ENCODE results near the gene CFAP90. TPM values are rescaled to one million over a fixed set of nuclear protein-coding genes. Genes with fewer than 3 reads are reported as not detected.
A peak's percentile ranks its signal among the peaks of the same experiment; 100 is the strongest.

CFAP90 gene
- total and polyA plus RNA-seq, 2 of the 8 experiments (the other 6 are each of a cell fraction or from before 2014, with no cell fraction given) = 0.39 to 0.92 TPM

DNA sequence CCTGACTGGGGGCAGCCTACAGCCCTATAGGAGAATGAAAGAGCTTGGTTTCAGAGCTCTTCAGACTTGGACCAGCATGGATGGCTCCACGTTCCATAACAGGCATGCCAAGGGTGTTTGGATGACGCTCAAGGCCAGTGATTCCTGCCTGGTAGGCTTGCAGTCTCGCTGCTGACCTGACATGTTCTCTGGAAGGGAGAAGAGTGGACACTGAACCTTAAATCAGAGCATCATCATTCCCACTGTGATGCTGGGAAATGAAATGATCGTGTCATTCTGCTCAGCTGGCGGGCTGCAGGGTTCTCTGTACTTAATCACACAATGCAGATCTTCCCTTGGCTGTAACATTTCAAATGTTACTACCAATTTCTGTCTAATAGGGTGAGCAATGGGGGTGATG lies 57.0 kb downstream of the CFAP90 start:
- H2BK120ac ChIP-seq (replicated peaks; ENCODE audit: low read depth, low read length) = no peak overlapping the region
- H3K36me3 ChIP-seq (ENCODE audit: control insufficient read depth in 2 of 4, insufficient read depth in 4 of 4, low read length in 3 of 4) = peaks cover 0 to 4% (median 0%) of the 10 kb centered on the region in 4 experiments; a peak in 2 of 8 replicates
- H3K9ac ChIP-seq (replicated peaks in 1 of 4; ENCODE audit: extremely low read depth in 1 of 4, low read depth in 3 of 4, low read length in 3 of 4) = no peak overlapping the region
- peaks cover 0 to 7% (median 4%) of the 10 kb centered on the region in 4 experiments; a peak in 5 of 7 replicates for H3K4me1 ChIP-seq (replicated peaks in 1 of 4; ENCODE audit: control insufficient read depth in 3 of 4, insufficient read depth in 4 of 4, low read length in 3 of 4)
- H4K91ac ChIP-seq (replicated peaks; ENCODE audit: insufficient read length, low read length) = no peak overlapping the region
- H3K4ac ChIP-seq (replicated peaks; ENCODE audit: insufficient read length, low read depth, low read length) = no peak overlapping the region
- peak overlapping the region; percentile 3; the same call in 1 of the 2 replicates for H4K8ac ChIP-seq (ENCODE audit: extremely low read depth, insufficient read depth, low read length)
- no peak overlapping the region for H2BK12ac ChIP-seq (ENCODE audit: low read depth, low read length)
- WGBS, 2 experiments (ENCODE audit: extremely low coverage in 1 of 2, insufficient coverage in 1 of 2, insufficient read length in 1 of 2, insufficient replicate concordance in 2 of 2, low coverage in 1 of 2, low lambda C conversion rate in 2 of 2, missing lambda C conversion rate in 1 of 2) = 87% methylated on average over 5 of the region's 5 CpGs; no CpG with 5 or more reads in 1 of the 2 experiments
- H3K27ac ChIP-seq (ENCODE audit: low read depth, low read length) = no peak overlapping the region
- DNase-seq (ENCODE audit: low read depth in 1 of 2, low spot score in 2 of 2) = no peak
- H2AK5ac ChIP-seq (ENCODE audit: low read depth, low read length) = no peak overlapping the region
- ChIA-PET CTCF (ENCODE audit: partially characterized antibody) (interaction anchor here (0.6 to 1.8 kb wide), 2 partner anchors 10 to 15 kb away, joined by 3 to 4 read pairs; no protein-coding TSS in a partner anchor), POLR2A (ENCODE audit: partially characterized antibody) (interaction anchor here (1.3 kb wide), 1 partner anchor 18 kb away, joined by 3 read pairs; no protein-coding TSS in a partner anchor)
- no peak overlapping the region for H3K18ac ChIP-seq (ENCODE audit: extremely low read depth, low read length)
- H3K14ac ChIP-seq (ENCODE audit: insufficient read length) = no peak overlapping the region
- no peaks in the 10 kb centered on the region for H3K27me3 ChIP-seq (replicated peaks in 1 of 4; ENCODE audit: control insufficient read depth in 3 of 4, extremely low read depth in 1 of 4, insufficient read depth in 3 of 4, low read length in 3 of 4)
- no peak overlapping the region for H3K4me2 ChIP-seq (ENCODE audit: insufficient read depth in 1 of 2, low read depth in 2 of 2, low read length in 2 of 2)
- H2AFZ ChIP-seq (ENCODE audit: low read length) = no peak overlapping the region
- no peak overlapping the region for H3K23ac ChIP-seq (ENCODE audit: insufficient read length)
- H3K4me3 ChIP-seq (ENCODE audit: extremely low read depth in 1 of 4, insufficient read depth in 2 of 4, low read depth in 3 of 4, low read length in 4 of 4) = no peak overlapping the region
- H3K23me2 ChIP-seq (ENCODE audit: low read depth, low read length) = no peaks in the 10 kb centered on the region; the same call in 1 of the 2 replicates
- no peak overlapping the region for H2BK20ac ChIP-seq (ENCODE audit: low read length)
- FAIRE-seq = no peak
- H4K20me1 ChIP-seq (replicated peaks in 1 of 2; ENCODE audit: control insufficient read depth in 1 of 2, insufficient read depth in 2 of 2, low read length in 2 of 2) = peaks cover 0 to 4% of the 10 kb centered on the region in 2 experiments
- no peak overlapping the region for H4K5ac ChIP-seq (ENCODE audit: insufficient read length, low read depth, low read length)
- no peaks in the 10 kb centered on the region for H3K79me2 ChIP-seq (ENCODE audit: control insufficient read depth in 1 of 2, insufficient read depth in 2 of 2, low read length in 2 of 2)
- no peak overlapping the region for H2BK5ac ChIP-seq (ENCODE audit: low read depth, low read length)
- no peaks in the 10 kb centered on the region; the same call in 1 of the 2 replicates for H3K79me1 ChIP-seq (ENCODE audit: low read depth, low read length)
- H2BK15ac ChIP-seq (ENCODE audit: low read length) = no peak overlapping the region
- H3K56ac ChIP-seq (replicated peaks; ENCODE audit: insufficient read length, low read depth, low read length) = no peak overlapping the region
- no peaks in the 10 kb centered on the region for H3K9me3 ChIP-seq (ENCODE audit: insufficient read depth in 2 of 2, low read depth in 1 of 2, low read length in 1 of 2)
- TF ChIP-seq CTCF (IDR thresholded peaks at IDR 0.05; ENCODE audit: control extremely low read depth in 1 of 3, insufficient read depth in 1 of 3, low read depth in 1 of 3, low read length in 3 of 3) = no peak
- no peak for TF ChIP-seq PHF8 (conservative IDR thresholded peaks at IDR 0.05; ENCODE audit: low read depth, low read length)
- TF ChIP-seq POU5F1 (IDR thresholded peaks at IDR 0.05; ENCODE audit: low read depth, low read length) = no peak
- no peak for TF ChIP-seq JUND (IDR thresholded peaks at IDR 0.05; ENCODE audit: low read length)
- TF ChIP-seq BRCA1 (IDR thresholded peaks at IDR 0.05; ENCODE audit: low read depth, low read length) = no peak
- no peak for TF ChIP-seq SIX5 (IDR thresholded peaks at IDR 0.05; ENCODE audit: low read depth, low read length)
- TF ChIP-seq, protein P1, sequence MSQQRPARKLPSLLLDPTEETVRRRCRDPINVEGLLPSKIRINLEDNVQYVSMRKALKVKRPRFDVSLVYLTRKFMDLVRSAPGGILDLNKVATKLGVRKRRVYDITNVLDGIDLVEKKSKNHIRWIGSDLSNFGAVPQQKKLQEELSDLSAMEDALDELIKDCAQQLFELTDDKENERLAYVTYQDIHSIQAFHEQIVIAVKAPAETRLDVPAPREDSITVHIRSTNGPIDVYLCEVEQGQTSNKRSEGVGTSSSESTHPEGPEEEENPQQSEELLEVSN (IDR thresholded peaks at IDR 0.05) = no peak
- TF ChIP-seq KDM5A (IDR thresholded peaks at IDR 0.05; ENCODE audit: low read length) = no peak
- TF ChIP-seq, protein P2, sequence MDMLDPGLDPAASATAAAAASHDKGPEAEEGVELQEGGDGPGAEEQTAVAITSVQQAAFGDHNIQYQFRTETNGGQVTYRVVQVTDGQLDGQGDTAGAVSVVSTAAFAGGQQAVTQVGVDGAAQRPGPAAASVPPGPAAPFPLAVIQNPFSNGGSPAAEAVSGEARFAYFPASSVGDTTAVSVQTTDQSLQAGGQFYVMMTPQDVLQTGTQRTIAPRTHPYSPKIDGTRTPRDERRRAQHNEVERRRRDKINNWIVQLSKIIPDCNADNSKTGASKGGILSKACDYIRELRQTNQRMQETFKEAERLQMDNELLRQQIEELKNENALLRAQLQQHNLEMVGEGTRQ (IDR thresholded peaks at IDR 0.05; ENCODE audit: low read length) = no peak
- no peak for TF ChIP-seq CREB1 (IDR thresholded peaks at IDR 0.05)
